ENCODE results near the gene LTBP4. TPM values are rescaled to one million over a fixed set of nuclear protein-coding genes. Genes with fewer than 3 reads are reported as not detected.

The LTBP4 gene
- total and polyA plus RNA-seq, 2 of the 13 experiments (the other 11 are each of a cell fraction or from before 2014, with no cell fraction given): 0.86 to 2.3 TPM

GRCh38 chr19:40640744-40641143 is 39.6 kb downstream of the LTBP4 start:
- TF ChIP-seq ZNF362 (CRISPR knock-in tag; IDR thresholded peaks at IDR 0.05; ENCODE audit: borderline replicate concordance): no peak
- TF ChIP-seq ZNF317 (CRISPR knock-in tag; IDR thresholded peaks at IDR 0.05): no peak
- no peak for TF ChIP-seq ZNF7 (CRISPR knock-in tag; IDR thresholded peaks at IDR 0.05)
- TF ChIP-seq NKX3-1 (CRISPR knock-in tag; IDR thresholded peaks at IDR 0.05): no peak
- TF ChIP-seq ARID2 (CRISPR knock-in tag; IDR thresholded peaks at IDR 0.05; ENCODE audit: borderline replicate concordance): no peak
- TF ChIP-seq, protein P1, sequence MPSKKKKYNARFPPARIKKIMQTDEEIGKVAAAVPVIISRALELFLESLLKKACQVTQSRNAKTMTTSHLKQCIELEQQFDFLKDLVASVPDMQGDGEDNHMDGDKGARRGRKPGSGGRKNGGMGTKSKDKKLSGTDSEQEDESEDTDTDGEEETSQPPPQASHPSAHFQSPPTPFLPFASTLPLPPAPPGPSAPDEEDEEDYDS (CRISPR knock-in tag; IDR thresholded peaks at IDR 0.05): no peak
- TF ChIP-seq ZSCAN21 (CRISPR knock-in tag; IDR thresholded peaks at IDR 0.05; ENCODE audit: borderline replicate concordance): no peak
- no peak for TF ChIP-seq TOE1 (CRISPR knock-in tag; IDR thresholded peaks at IDR 0.05)
- TF ChIP-seq, protein P2, sequence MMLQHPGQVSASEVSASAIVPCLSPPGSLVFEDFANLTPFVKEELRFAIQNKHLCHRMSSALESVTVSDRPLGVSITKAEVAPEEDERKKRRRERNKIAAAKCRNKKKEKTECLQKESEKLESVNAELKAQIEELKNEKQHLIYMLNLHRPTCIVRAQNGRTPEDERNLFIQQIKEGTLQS (CRISPR knock-in tag; IDR thresholded peaks at IDR 0.05): no peak
- TF ChIP-seq, protein P3, sequence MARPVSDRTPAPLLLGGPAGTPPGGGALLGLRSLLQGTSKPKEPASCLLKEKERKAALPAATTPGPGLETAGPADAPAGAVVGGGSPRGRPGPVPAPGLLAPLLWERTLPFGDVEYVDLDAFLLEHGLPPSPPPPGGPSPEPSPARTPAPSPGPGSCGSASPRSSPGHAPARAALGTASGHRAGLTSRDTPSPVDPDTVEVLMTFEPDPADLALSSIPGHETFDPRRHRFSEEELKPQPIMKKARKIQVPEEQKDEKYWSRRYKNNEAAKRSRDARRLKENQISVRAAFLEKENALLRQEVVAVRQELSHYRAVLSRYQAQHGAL (CRISPR knock-in tag; IDR thresholded peaks at IDR 0.05; ENCODE audit: not compliant biosample characterization): no peak
- TF ChIP-seq ZNF678 (CRISPR knock-in tag; IDR thresholded peaks at IDR 0.05): no peak
- no peak for TF ChIP-seq CBX1 (IDR thresholded peaks at IDR 0.05; ENCODE audit: low read depth)
- TF ChIP-seq SYNCRIP (IDR thresholded peaks at IDR 0.05; ENCODE audit: insufficient read depth, low read depth, low read length): no peak
- no peak for TF ChIP-seq TAF1 (CRISPR knock-in tag; IDR thresholded peaks at IDR 0.05)
- no peak for TF ChIP-seq ZNF891 (CRISPR knock-in tag; IDR thresholded peaks at IDR 0.05)
- no peak for TF ChIP-seq ZNF563 (CRISPR knock-in tag; IDR thresholded peaks at IDR 0.05)
- Histone ChIP-seq H3K36me3 (replicated peaks in 1 of 2; ENCODE audit: control insufficient read depth in 1 of 2, insufficient read depth in 2 of 2, low read length in 2 of 2) (no peaks in the 10 kb centered on the region), H4K20me1 (ENCODE audit: insufficient read depth, low read length) (no peaks in the 10 kb centered on the region), H3K9me3 (ENCODE audit: low read length) (no peaks in the 10 kb centered on the region), H3K9ac (ENCODE audit: insufficient read depth, low read depth, low read length) (no peak overlapping the region), H3K4me3 (replicated peaks in 1 of 3; ENCODE audit: insufficient read depth in 1 of 3, low read depth in 2 of 3, low read length in 3 of 3) (no peak overlapping the region), H2AFZ (ENCODE audit: low read length) (no peak overlapping the region), H3K4me2 (ENCODE audit: low read depth, low read length) (no peak overlapping the region), H3K27me3 (ENCODE audit: control insufficient read depth in 1 of 2, insufficient read depth in 2 of 2, low read length in 2 of 2) (peaks cover 2 to 16% of the 10 kb centered on the region in 2 experiments; a peak in 1 of 5 replicates), H3K79me2 (ENCODE audit: insufficient read depth, low read length) (no peaks in the 10 kb centered on the region), H3K27ac (ENCODE audit: extremely low read length, insufficient read depth, low read length) (no peak overlapping the region), H3K4me1 (ENCODE audit: insufficient read depth, low read length) (peaks cover 2% of the 10 kb centered on the region; the same call in 1 of the 2 replicates)
- BruUV-seq (replicated peaks): no TSS peak
- FAIRE-seq: no peak
- WGBS (ENCODE audit: low lambda C conversion rate): no CpG with 5 or more reads among the region's 5 CpGs
- in situ Hi-C loops (cut with HindIII; ENCODE audit: extremely low pct_ligation_motif_present, low pct_unique_long_range_greater_than_20kb) (no loop called here), intact Hi-C loops (cut with micrococcal nuclease; ENCODE audit: unreplicated experiment) (no loop called here)
- ChIA-PET POLR2A (interaction anchor here (0.7 kb wide), 1 partner anchor 165 kb away, joined by 3 read pairs; no protein-coding TSS in a partner anchor), CTCF (ENCODE audit: low intra/inter-chr PET ratio, low total read pairs) (no interaction called here)
- DNase-seq (ENCODE audit: low spot score): no peak
- no peak for ATAC-seq

Data from HepG2 (cell line).